NCI-H1417 (cell line): ENCODE measurements around the gene OCIAD1.
"Not testable (repeated sequence)": the region's sequence is repeated elsewhere in the genome, so short reads cannot be mapped to it uniquely, and the experiment has no call there.

ENCODE experiments used
- DNase-seq, 3 experiments: peaks; one replicate each; lab custom pipeline; 2025; lab: John Stamatoyannopoulos, UW

The OCIAD1 gene

GRCh38 chr4:48816971-48817370 is 13.9 kb upstream of the OCIAD1 start:
- no peak for DNase-seq

DNA sequence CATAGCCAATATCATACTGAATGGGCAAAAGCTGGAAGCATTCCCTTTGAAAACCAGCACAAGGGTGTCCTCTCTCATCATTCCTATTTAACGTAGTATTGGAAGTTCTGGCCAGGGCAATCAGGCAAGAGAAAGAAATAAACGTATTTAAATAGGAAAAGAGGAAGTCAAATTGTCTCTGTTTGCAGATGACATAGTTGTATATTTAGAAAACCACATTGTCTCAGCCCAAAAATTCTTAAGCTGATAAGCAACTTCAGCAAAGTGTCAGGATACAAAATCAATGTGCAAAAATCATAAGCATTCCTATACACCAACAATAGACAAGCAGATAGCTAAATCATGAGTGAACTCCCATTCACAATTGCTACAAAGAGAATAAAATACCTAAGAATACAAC is 9.5 kb upstream of the OCIAD1 start:
- not testable (repeated sequence) for DNase-seq

- no peak for DNase-seq
Observed at GRCh38 chr4:48827622-48828021, 3.3 kb upstream of the OCIAD1 start.

DNA sequence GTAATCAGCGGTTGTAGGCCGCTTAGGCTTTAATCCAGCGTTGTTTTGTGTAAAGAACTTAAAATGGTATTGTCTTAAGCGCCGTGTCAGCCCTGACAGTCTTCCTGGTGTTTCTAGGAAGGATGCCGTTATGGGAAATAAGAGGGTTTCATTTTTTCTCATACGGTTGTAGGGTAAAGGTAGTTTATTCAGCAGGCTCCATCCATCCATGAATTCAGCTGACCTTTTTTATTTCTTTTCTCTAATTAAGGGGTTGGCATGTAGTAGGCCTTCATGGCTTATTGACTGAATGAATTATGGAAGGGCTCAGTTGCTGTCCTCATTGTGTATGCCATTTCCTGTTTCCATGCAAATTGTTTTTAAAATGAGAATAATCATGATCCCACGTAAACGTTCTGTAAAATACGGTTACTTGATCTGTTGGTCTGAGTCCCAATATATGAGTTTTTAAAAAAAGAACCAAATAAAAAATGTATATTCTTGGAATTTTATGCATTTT is 693 bp downstream of the OCIAD1 start:
- no peak for DNase-seq

DNA sequence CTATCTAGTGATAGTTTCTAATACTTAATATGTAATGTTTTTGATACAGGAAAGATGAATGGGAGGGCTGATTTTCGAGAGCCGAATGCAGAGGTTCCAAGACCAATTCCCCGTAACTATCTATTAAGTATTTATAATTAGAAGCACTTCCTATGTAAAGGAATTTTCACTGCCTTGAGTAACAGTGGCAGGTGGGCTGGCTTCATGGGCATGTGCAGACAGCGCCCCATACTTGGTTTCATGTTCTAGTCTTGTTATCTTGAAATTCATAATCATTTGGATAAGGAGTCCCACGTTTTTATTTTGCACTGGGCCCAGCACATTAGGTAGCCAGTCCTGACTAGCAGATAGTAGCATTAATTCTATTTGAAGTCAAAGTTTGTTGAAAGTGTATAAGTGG is 1.7 kb downstream of the OCIAD1 start:
- DNase-seq: no peak

GRCh38 chr4:48836658-48837057 is 5.8 kb downstream of the OCIAD1 start:
- no peak for DNase-seq

- DNase-seq: no peak
Observed at GRCh38 chr4:48841045-48841827, 10.3 kb downstream of the OCIAD1 start.

DNA sequence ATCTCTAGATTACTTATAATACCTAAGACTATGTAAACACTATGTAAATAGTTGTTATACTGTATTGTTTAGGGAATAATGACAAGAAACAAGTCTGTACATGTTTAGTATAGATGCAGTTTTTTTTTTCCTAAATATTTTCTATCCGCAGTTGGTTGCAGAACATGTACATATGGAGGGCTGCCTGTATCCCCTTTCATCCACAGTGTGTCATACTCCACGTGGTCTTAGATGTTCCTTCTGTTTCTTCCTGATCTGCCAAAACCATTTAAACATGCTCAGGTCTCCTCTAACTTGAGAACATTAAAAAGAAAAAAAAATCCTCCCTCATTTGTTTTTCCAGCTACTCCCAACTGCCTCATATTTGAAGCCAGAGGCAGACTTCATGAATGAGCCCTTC is 14.0 kb downstream of the OCIAD1 start:
- DNase-seq: no peak

DNA sequence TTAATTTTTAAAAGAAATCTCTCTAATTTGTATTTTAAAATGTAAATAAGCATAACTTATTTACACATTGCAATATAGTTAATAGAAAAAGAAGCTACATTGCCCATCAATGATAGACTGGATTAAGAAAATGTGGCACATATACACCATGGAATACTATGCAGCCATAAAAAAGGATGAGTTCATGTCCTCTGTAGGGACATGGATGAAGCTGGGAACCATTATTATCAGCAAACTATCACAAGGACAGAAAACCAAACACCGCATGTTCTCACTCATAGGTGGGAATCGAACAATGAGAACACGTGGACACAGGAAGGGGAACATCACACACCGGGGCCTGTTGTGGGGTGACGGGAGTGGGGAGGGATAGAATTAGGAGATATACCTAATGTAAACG is 17.9 kb downstream of the OCIAD1 start:
- DNase-seq: not testable (repeated sequence)

GRCh38 chr4:48851651-48852050 is 20.8 kb downstream of the OCIAD1 start:
- DNase-seq: no peak

DNA sequence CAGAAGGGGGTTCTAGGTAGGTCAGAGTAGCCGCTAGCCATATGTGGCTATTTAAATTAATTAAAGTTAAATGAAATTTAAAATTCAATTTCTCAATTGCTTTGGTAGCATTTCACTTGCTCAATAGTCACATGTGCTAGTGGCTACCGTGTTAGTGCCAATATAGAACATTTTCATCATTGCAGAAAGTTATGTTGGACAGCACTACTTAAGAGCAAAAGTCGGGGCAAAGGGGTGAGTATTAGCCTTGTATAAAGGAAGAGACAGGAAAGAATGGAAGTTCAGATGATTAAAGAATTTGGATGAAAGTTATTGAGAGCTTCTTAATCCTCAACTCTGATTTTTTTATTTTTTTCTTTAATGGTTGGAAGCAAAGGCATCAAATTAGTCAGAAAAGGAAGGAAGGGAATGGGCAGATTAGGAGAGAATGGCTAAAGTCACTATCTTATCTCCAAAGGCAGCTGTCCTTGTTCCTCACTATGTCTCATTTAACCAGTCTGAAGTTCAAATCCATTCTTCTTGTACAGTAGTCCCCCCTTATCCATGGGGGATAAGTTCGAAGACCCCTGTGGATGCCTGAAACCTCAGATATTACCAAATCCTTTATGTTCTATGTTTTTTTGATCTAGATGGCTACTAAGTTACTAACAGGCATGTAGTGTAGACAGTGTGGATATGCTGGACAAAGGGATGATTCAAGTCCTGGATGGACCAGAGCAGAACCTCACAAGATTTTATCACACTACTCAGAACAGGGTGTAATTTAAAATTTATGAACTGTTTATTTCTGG is 22.9 kb downstream of the OCIAD1 start:
- no peak for DNase-seq

DNA sequence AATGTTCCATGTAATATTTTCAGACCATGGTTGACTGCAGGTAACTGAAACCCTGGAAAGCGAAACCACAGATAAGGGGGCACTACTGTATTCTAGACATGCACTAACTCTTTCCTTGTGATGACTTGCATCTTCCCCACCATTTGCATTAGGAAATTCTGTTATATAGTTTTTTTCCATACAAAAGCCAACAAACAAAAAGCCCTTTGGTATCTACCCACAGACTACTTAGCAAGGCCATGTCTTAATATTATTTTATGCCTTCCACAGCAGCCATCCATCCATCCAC is 23.5 kb downstream of the OCIAD1 start:
- DNase-seq: no peak

DNA sequence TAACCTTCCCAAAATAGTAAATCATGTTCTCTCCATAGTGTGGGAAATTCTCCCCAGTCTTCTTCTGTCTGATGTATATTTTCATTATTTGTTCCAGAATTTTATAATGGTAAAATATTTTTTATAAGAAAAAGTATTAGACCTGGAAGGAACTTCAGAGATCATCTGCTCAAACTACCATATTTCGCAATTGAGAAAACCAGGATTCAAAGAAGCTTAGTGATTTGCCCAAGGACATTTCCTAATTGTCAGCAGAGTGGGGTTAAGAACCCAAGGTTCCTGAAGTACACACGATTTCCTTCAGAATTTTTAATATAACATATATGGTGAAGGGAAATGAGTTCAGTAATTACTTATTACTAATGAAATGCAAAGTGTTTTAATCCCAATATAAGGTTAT is 24.1 kb downstream of the OCIAD1 start:
- no peak for DNase-seq

GRCh38 chr4:48858130-48858529 is 27.2 kb downstream of the OCIAD1 start:
- DNase-seq: no peak

DNA sequence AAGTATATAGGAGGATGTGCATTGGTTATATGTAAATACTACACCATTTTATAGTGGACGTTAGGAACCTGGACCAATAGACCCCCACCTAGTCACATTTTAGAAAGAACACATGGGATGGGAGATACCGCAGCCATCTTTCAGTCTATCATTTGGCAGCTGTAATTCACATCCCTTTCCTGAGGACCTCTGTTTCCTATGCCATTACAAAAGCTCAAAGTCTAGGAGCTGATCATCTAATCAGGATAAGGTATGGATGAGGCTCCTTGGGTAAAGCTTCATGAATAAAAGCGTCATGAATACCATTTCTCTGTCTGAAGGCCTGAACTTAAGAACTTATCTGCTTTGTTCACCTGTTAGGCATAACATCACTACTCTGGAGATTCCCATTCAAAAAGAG is 31.1 kb downstream of the OCIAD1 start:
- DNase-seq: no peak

GRCh38 chr4:48862661-48863060 is 31.8 kb downstream of the OCIAD1 start:
- no peak for DNase-seq

- DNase-seq: no peak
Observed at GRCh38 chr4:48863728-48864127, 32.8 kb downstream of the OCIAD1 start.

DNA sequence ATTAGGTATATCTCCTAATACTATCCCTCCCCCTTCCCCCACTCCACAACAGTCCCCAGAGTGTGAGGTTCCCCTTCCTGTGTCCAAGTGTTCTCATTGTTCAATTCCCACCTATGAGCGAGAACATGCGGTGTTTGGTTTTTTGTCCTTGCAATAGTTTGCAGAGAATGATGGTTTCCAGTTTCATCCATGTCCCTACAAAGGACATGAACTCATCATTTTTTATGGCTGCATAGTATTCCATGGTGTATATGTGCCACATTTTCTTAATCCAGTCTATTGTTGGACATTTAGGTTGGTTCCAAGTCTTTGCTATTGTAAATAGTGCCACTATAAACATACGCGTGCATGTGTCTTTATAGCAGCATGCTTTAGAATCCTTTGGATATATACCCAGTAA is 33.8 kb downstream of the OCIAD1 start:
- DNase-seq: not testable (repeated sequence)

DNA sequence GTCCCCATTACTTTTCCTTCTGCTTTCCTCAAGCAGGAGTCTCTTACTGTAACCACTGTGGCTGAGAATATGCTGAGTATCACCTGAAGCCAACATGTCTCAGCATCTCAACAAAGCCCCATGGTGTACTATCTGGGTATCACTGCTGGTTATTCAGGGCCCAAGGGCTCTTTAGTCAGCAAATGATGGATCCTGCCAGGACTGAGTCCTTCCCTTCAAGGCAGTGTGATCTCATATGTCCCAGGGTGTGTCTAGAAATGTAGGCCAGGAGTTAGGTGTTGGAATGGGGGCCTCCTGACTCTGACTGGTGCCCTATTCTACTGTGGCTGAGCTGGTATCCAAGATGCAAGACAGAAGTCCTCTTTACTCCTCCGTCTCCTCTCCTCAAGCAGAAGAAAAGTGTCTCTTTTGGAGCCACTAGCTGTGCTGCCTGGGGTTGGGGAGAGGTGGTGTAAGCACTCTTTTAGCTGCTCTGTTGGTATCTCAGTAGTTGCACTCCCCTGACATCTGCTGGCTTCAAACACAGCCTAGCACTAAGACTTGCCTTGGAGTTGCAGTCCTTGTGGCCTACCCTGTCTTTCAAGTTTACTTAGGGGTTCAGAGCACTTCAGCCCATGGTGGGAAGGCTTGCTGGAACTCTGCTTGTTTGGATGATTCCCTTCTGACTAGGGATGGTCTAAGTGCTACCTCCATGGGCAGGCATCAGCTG is 47.1 kb downstream of the OCIAD1 start:
- DNase-seq: no peak

GRCh38 chr4:48879561-48880442 is 48.9 kb downstream of the OCIAD1 start:
- no peak for DNase-seq

- DNase-seq: not testable (repeated sequence)
Observed at GRCh38 chr4:48881646-48882045, 50.8 kb downstream of the OCIAD1 start.

- not testable (repeated sequence) for DNase-seq
Observed at GRCh38 chr4:48889750-48890149, 58.9 kb downstream of the OCIAD1 start.
